SU-DHL-6 (cell line): ENCODE data around the gene ANKRD45.
A peak's percentile ranks its signal among the peaks of the same experiment; 100 is the strongest.

Experiments used
- H2AFZ ChIP-seq: fragments of 200-600 bp; sonication (generic); 2 replicates; pipeline ENCODE4 v1.6.1; 2014; ENCODE audit warnings: low read depth, mild to moderate bottlenecking, moderate library complexity, mixed read lengths, antibody characterized with exemption, low read length; ENCODE audit not compliant: severe bottlenecking
- H3F3A ChIP-seq: fragments of 200-600 bp; shearing (Covaris generic); 2 replicates; pipeline ENCODE4 v1.6.0; 2016; ENCODE audit warnings: antibody characterized with exemption, mild to moderate bottlenecking; ENCODE audit not compliant: insufficient read depth
- H3K27ac ChIP-seq: fragments of 200-600 bp; sonication (generic); 2 replicates; pipeline ENCODE4 v1.5.1; 2016; ENCODE audit warnings: low read depth, mild to moderate bottlenecking, low read length, moderate library complexity, mixed read lengths
- H3K27me3 ChIP-seq: fragments of 200-600 bp; sonication (generic), shearing (Covaris generic); 2 replicates; pipeline ENCODE4 v1.6.0; 2014; ENCODE audit warnings: mild to moderate bottlenecking, low read length
- H3K36me3 ChIP-seq: fragments of 200-600 bp; sonication (generic); 2 replicates; pipeline ENCODE4 v1.6.1; 2014; ENCODE audit warnings: mild to moderate bottlenecking, low read length, mixed read lengths
- H3K4me2 ChIP-seq: fragments of 300-600, 200-600 bp; shearing (Covaris generic), sonication (generic); 2 replicates; pipeline ENCODE4 v1.6.0; 2014; ENCODE audit warnings: low read length, low read depth, mild to moderate bottlenecking; ENCODE audit not compliant: poor library complexity, severe bottlenecking
- H3K4me3 ChIP-seq: fragments of 200-600 bp; sonication (generic); 2 replicates; pipeline ENCODE4 v1.5.1; 2014; ENCODE audit warnings: antibody characterized with exemption, low read length, mild to moderate bottlenecking, mixed read lengths; ENCODE audit not compliant: insufficient read depth, poor library complexity, severe bottlenecking
- H3K79me2 ChIP-seq: fragments of 200-600 bp; sonication (generic); 2 replicates; pipeline ENCODE4 v1.6.1; 2014; ENCODE audit warnings: mild to moderate bottlenecking, low read length, moderate library complexity; ENCODE audit not compliant: insufficient read depth
- H3K9ac ChIP-seq: fragments of 200-600 bp; sonication (generic); 2 replicates; pipeline ENCODE4 v1.7.0; 2014; ENCODE audit warnings: mild to moderate bottlenecking, low read length
- H3K9me2 ChIP-seq: fragments of 200-600 bp; sonication (generic); replicated peaks from 2 replicates; pipeline ENCODE4 v1.6.1; 2014; ENCODE audit warnings: low read length; ENCODE audit not compliant: insufficient read depth
- H3K9me3 ChIP-seq: fragments of 200-600 bp; sonication (generic); 2 replicates; pipeline ENCODE4 v1.6.1; 2014; ENCODE audit warnings: low read length, mixed read lengths; ENCODE audit not compliant: insufficient read depth
- H4K20me1 ChIP-seq: fragments of 200-600 bp; sonication (generic); 2 replicates; pipeline ENCODE4 v1.6.1; 2014; ENCODE audit warnings: low read depth, mild to moderate bottlenecking, antibody characterized with exemption, low read length, moderate library complexity, mixed read lengths
- EZH2phosphoT487 ChIP-seq: fragments of 200-600 bp; sonication (generic), shearing (Covaris generic); conservative IDR thresholded peaks from 2 replicates; pipeline ENCODE4 v1.6.1; 2018; ENCODE audit warnings: mild to moderate bottlenecking, antibody characterized with exemption, low read length, moderate library complexity, mixed read lengths
- TF ChIP-seq, protein P1 (sequence below): fragments of 200-600 bp; sonication (generic); IDR thresholded peaks from one replicate; pipeline ENCODE4 v1.5.1; 2017; ENCODE audit warnings: antibody characterized with exemption, mild to moderate bottlenecking, low read length, moderate library complexity; ENCODE audit not compliant: insufficient read depth, poor library complexity, severe bottlenecking

Gene ANKRD45

DNA sequence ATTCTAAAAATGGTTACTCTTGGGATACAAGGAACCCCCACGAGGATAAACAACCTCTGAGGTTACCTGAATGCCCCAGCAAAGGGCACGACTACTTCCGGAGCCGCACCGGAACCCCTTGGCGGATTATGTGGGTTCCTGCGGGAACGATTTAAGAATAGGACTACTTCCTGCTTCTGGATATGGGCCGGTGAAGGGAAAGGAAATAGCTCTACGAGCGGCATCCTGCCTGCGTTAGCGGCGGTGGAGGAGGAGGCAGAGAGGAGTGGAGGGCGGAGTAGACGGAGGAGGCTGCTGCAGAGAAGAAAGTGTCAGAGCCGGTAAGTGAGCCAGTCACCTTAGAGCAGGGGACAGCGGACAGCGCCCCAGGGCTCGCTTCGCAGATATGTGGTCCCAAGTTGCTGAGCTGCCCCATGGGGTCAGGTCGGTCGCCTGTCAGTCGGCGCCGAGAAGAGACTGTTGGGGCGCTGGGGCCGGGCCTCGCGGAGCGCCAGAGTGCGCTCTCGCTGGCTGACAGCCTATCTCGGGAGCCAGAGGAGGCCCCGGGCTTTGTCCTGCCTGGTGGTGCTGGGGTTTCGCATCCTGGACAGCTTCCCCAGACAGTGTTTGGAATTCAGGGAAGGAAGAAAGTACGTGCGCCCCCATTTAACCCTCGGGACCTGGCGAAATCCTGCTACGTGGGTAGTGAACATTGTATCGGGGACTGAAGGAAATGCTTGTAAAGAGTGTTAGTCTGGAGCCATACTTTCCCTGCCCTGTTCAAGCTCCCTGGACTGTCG lies 45.3 kb upstream of the ANKRD45 start, which contains the start of gene KLHL20:
TSS of gene KLHL20 (plus strand) at position 223 of the 779 bp plus-strand sequence. CDS start 1,063 bp downstream, outside the sequence.
- Histone ChIP-seq H3K9me3 (no peaks in the 10 kb centered on the region), H4K20me1 (no peaks in the 10 kb centered on the region), H3K27ac (peak within 1 kb of the TSS; percentile 60), H3K9ac (peak within 1 kb of the TSS; percentile 73), H3K79me2 (peaks cover 38% of the 10 kb centered on the region), H3F3A (no peaks in the 10 kb centered on the region), H3K4me2 (peak within 1 kb of the TSS; percentile 93), H3K36me3 (peaks cover 4% of the 10 kb centered on the region; the same call in 1 of the 2 replicates), H2AFZ (peak within 1 kb of the TSS; percentile 89), H3K4me3 (peak within 1 kb of the TSS; percentile 69), H3K9me2 (no peaks in the 10 kb centered on the region), H3K27me3 (no peaks in the 10 kb centered on the region)
- no peak for TF ChIP-seq EZH2phosphoT487
- TF ChIP-seq, protein P1, sequence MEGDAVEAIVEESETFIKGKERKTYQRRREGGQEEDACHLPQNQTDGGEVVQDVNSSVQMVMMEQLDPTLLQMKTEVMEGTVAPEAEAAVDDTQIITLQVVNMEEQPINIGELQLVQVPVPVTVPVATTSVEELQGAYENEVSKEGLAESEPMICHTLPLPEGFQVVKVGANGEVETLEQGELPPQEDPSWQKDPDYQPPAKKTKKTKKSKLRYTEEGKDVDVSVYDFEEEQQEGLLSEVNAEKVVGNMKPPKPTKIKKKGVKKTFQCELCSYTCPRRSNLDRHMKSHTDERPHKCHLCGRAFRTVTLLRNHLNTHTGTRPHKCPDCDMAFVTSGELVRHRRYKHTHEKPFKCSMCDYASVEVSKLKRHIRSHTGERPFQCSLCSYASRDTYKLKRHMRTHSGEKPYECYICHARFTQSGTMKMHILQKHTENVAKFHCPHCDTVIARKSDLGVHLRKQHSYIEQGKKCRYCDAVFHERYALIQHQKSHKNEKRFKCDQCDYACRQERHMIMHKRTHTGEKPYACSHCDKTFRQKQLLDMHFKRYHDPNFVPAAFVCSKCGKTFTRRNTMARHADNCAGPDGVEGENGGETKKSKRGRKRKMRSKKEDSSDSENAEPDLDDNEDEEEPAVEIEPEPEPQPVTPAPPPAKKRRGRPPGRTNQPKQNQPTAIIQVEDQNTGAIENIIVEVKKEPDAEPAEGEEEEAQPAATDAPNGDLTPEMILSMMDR, result no peak

DNA sequence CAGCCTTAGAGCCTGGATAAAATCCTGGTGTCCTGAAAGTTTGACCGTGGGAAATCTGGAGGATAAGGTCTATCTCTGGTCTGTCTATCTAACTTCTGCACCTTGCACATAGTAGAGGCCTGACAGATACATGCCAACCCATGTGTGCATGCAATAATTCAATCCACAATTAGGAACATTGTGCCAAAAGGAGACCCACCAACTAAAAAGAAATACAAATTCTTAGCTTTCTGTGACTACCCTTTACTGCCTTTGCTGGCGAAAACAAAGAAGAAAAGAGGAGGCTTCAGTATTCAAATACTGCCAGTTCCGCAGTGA lies 44.7 kb upstream of the ANKRD45 start:
- peak overlapping the region; percentile 73 for H3K9ac ChIP-seq
- no peaks in the 10 kb centered on the region for H3F3A ChIP-seq
- H4K20me1 ChIP-seq, result no peaks in the 10 kb centered on the region
- H3K9me2 ChIP-seq, result no peaks in the 10 kb centered on the region
- TF ChIP-seq, protein P1, result no peak
- TF ChIP-seq EZH2phosphoT487, result no peak
- H3K27me3 ChIP-seq, result no peaks in the 10 kb centered on the region
- peaks cover 38% of the 10 kb centered on the region for H3K79me2 ChIP-seq
- no peaks in the 10 kb centered on the region for H3K9me3 ChIP-seq
- peak overlapping the region; percentile 69 for H3K4me3 ChIP-seq
- H3K4me2 ChIP-seq, result peak overlapping the region; percentile 93
- H2AFZ ChIP-seq, result peak overlapping the region; percentile 89
- H3K36me3 ChIP-seq, result peaks cover 4% of the 10 kb centered on the region; the same call in 1 of the 2 replicates
- peak overlapping the region; percentile 60 for H3K27ac ChIP-seq

DNA sequence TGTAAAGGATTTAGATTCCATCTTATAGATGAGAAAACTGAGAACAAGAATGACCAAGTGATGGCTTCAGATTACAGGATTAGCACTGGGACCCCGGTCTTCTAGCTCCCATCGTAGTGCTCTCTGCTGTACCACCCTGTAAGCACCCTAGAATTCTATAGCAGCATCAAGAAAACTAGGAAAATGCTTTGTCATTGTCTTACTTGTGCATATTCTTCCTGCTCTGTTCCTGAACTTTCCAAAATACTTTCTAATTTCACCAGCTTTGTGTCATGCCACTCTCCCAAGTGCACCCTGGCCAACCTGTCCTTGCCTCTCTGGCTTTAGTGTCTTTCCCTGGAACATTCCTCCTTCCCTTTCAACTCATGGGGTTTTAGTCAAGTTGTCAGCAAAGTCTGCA lies 39.1 kb upstream of the ANKRD45 start:
- no peak overlapping the region for H2AFZ ChIP-seq
- no peak overlapping the region for H3K9ac ChIP-seq
- no peaks in the 10 kb centered on the region for H3K36me3 ChIP-seq
- H3K27ac ChIP-seq, result no peak overlapping the region
- no peak overlapping the region for H3K4me2 ChIP-seq
- no peaks in the 10 kb centered on the region for H3F3A ChIP-seq
- no peaks in the 10 kb centered on the region for H3K9me3 ChIP-seq
- H3K27me3 ChIP-seq, result no peaks in the 10 kb centered on the region
- H4K20me1 ChIP-seq, result no peaks in the 10 kb centered on the region
- H3K9me2 ChIP-seq, result no peaks in the 10 kb centered on the region
- H3K79me2 ChIP-seq, result no peaks in the 10 kb centered on the region
- H3K4me3 ChIP-seq, result no peak overlapping the region
- no peak for TF ChIP-seq EZH2phosphoT487

DNA sequence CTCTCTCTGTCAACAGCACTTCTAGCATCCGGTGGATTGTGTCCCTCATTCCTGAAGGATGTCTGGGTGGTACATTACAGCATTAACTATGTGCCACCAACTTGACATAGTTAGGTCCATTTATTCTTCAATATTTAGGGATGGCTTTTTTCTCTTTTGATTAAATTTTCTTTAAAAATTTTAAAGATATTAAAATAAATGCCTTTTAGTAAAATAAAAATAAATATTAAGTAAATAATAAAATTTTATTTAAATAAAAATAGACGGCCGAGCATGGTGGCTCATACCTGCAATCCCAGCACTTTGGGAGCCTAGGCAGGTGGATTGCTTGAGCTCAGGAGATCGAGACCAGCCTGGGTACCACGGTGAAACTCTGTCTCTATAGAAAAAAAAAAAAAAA lies 35.5 kb upstream of the ANKRD45 start:
- no peaks in the 10 kb centered on the region for H3K27me3 ChIP-seq
- H3K9ac ChIP-seq, result no peak overlapping the region
- no peaks in the 10 kb centered on the region for H3K9me2 ChIP-seq
- H3K27ac ChIP-seq, result no peak overlapping the region
- no peaks in the 10 kb centered on the region for H3K79me2 ChIP-seq
- H2AFZ ChIP-seq, result no peak overlapping the region
- no peak overlapping the region for H3K4me2 ChIP-seq
- no peaks in the 10 kb centered on the region for H3K9me3 ChIP-seq
- H3K36me3 ChIP-seq, result no peaks in the 10 kb centered on the region
- TF ChIP-seq EZH2phosphoT487, result no peak
- TF ChIP-seq, protein P1, result no peak
- no peaks in the 10 kb centered on the region for H3F3A ChIP-seq
- H4K20me1 ChIP-seq, result no peaks in the 10 kb centered on the region
- H3K4me3 ChIP-seq, result no peak overlapping the region
